PC-9 (cell line): ENCODE data around the gene PRKAG2. TPM values are rescaled to one million over a fixed set of nuclear protein-coding genes. Genes with fewer than 3 reads are reported as not detected.

Experiments used
- BruUV-seq: library from RNA; stranded (reverse); fragments of 400-500 nt; replicated peaks from 2 replicates; lab custom pipeline; 2021; lab: Mats Ljungman, UMichigan
- CTCF ChIA-PET: fragments of 300-600 bp; sonication (Branson Sonifier 250); formaldehyde crosslinking; loops from one replicate; lab custom pipeline; 2022; ENCODE audit warnings: antibody characterized with exemption; lab: Charles Lee
- POLR2A ChIA-PET: fragments of 300-600 bp; sonication (Branson Sonifier 250); formaldehyde crosslinking; loops from one replicate; lab custom pipeline; 2022; ENCODE audit warnings: antibody characterized with exemption; ENCODE audit not compliant: unreplicated experiment; lab: Charles Lee
- DNase-seq, 2 experiments: peaks; one replicate each; pipeline versions ENCODE4 v3.0.0 to v3.0.0-alpha.2; 2015 to 2022; ENCODE audit warnings: mixed read lengths in 1 of 2
- H2AFZ ChIP-seq: fragments of 200-600 bp; sonication (generic); 2 replicates; pipeline ENCODE4 v1.8.1; 2017; ENCODE audit warnings: antibody characterized with exemption
- H3F3A ChIP-seq: fragments of 200-600 bp; sonication (generic); 2 replicates; pipeline ENCODE4 v1.8.1; 2017; ENCODE audit warnings: antibody characterized with exemption, mild to moderate bottlenecking, low read depth; ENCODE audit not compliant: insufficient read depth
- H3K27ac ChIP-seq: fragments of 200-600 bp; sonication (generic); 2 replicates; pipeline ENCODE4 v1.6.1; 2016; ENCODE audit warnings: mixed run types
- H3K27me3 ChIP-seq: fragments of 200-600 bp; sonication (generic); 2 replicates; pipeline ENCODE4 v1.6.1; 2016; ENCODE audit warnings: low read depth, mixed run types; ENCODE audit not compliant: insufficient read depth
- H3K36me3 ChIP-seq: fragments of 200-600 bp; sonication (generic); 2 replicates; pipeline ENCODE4 v1.6.1; 2016; ENCODE audit warnings: low read depth, mixed run types
- H3K4me1 ChIP-seq: fragments of 200-600 bp; sonication (generic); replicated peaks from 2 replicates; pipeline ENCODE4 v1.6.1; 2016; ENCODE audit warnings: mixed run types; ENCODE audit not compliant: insufficient read depth
- H3K4me2 ChIP-seq: fragments of 200-600 bp; sonication (generic); 2 replicates; pipeline ENCODE4 v1.6.1; 2017; ENCODE audit warnings: mixed run types
- H3K4me3 ChIP-seq: fragments of 200-600 bp; sonication (generic); 2 replicates; pipeline ENCODE4 v1.6.1; 2016; ENCODE audit warnings: mixed run types
- H3K79me2 ChIP-seq: fragments of 200-600 bp; sonication (generic); 2 replicates; pipeline ENCODE4 v1.6.1; 2017; ENCODE audit warnings: low read depth, mixed run types
- H3K9me2 ChIP-seq: fragments of 200-600 bp; sonication (generic); 2 replicates; pipeline ENCODE4 v1.8.1; 2017; ENCODE audit warnings: mild to moderate bottlenecking; ENCODE audit not compliant: insufficient read depth
- H3K9me3 ChIP-seq: fragments of 200-600 bp; sonication (generic); 2 replicates; pipeline ENCODE4 v1.8.1; 2016; ENCODE audit warnings: low read depth; ENCODE audit not compliant: insufficient read depth
- H4K20me1 ChIP-seq: fragments of 200-600 bp; sonication (generic); 2 replicates; pipeline ENCODE4 v1.8.1; 2017; ENCODE audit not compliant: insufficient read depth
- EZH2 ChIP-seq: fragments of 200-600 bp; sonication (generic); IDR thresholded peaks from 2 replicates; pipeline ENCODE4 v1.8.0; 2017; ENCODE audit warnings: antibody characterized with exemption, low read depth
- intact Hi-C: fragments of 100-400 bp; cut with micrococcal nuclease; formaldehyde crosslinking; loops from one replicate; pipeline ENCODE4 v1.10.0; 2022; ENCODE audit not compliant: unreplicated experiment
- total RNA-seq: library from RNA; stranded (reverse); gene quantifications from 2 replicates; pipeline ENCODE4 v1.2.3, GENCODE V29; 2021
- TF ChIP-seq, protein P1 (sequence below): fragments of 200-600 bp; sonication (generic); conservative IDR thresholded peaks from 2 replicates; pipeline ENCODE4 v1.6.1; 2017; ENCODE audit warnings: mixed run types, antibody characterized with exemption, mild to moderate bottlenecking, moderate library complexity

PRKAG2 gene
- total RNA-seq, 1 experiment from 2014 or later = 37.3 TPM

GRCh38 chr7:151903249-151904032, 26.5 kb upstream of the PRKAG2 start:
- Histone ChIP-seq H2AFZ (no peak overlapping the region), H4K20me1 (no peaks in the 10 kb centered on the region), H3K79me2 (no peaks in the 10 kb centered on the region), H3K27ac (no peak overlapping the region), H3K4me1 (no peaks in the 10 kb centered on the region), H3F3A (no peaks in the 10 kb centered on the region), H3K4me2 (no peak overlapping the region), H3K9me2 (no peaks in the 10 kb centered on the region), H3K4me3 (no peak overlapping the region), H3K36me3 (no peaks in the 10 kb centered on the region), H3K27me3 (peaks cover 99% of the 10 kb centered on the region), H3K9me3 (peaks cover 3% of the 10 kb centered on the region; the same call in 1 of the 2 replicates)
- CTCF ChIA-PET = no interaction called here
- no TSS peak for BruUV-seq
- intact Hi-C loops = no loop called here
- TF ChIP-seq, protein P1, sequence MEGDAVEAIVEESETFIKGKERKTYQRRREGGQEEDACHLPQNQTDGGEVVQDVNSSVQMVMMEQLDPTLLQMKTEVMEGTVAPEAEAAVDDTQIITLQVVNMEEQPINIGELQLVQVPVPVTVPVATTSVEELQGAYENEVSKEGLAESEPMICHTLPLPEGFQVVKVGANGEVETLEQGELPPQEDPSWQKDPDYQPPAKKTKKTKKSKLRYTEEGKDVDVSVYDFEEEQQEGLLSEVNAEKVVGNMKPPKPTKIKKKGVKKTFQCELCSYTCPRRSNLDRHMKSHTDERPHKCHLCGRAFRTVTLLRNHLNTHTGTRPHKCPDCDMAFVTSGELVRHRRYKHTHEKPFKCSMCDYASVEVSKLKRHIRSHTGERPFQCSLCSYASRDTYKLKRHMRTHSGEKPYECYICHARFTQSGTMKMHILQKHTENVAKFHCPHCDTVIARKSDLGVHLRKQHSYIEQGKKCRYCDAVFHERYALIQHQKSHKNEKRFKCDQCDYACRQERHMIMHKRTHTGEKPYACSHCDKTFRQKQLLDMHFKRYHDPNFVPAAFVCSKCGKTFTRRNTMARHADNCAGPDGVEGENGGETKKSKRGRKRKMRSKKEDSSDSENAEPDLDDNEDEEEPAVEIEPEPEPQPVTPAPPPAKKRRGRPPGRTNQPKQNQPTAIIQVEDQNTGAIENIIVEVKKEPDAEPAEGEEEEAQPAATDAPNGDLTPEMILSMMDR = no peak
- TF ChIP-seq EZH2 = no peak
- DNase-seq = no peak
- POLR2A ChIA-PET = no interaction called here

- Histone ChIP-seq H3K36me3 (no peaks in the 10 kb centered on the region), H3K4me2 (no peak overlapping the region), H3K9me3 (peaks cover 3% of the 10 kb centered on the region; the same call in 1 of the 2 replicates), H3K9me2 (no peaks in the 10 kb centered on the region), H3F3A (no peaks in the 10 kb centered on the region), H3K4me3 (no peak overlapping the region), H3K27ac (no peak overlapping the region), H3K27me3 (peaks cover 98% of the 10 kb centered on the region), H3K79me2 (no peaks in the 10 kb centered on the region), H3K4me1 (no peaks in the 10 kb centered on the region), H2AFZ (no peak overlapping the region), H4K20me1 (no peaks in the 10 kb centered on the region)
- no peak for DNase-seq
- CTCF ChIA-PET = no interaction called here
- POLR2A ChIA-PET = no interaction called here
- intact Hi-C loops = no loop called here
- TF ChIP-seq EZH2 = no peak
- TF ChIP-seq, protein P1 = no peak
- BruUV-seq = no TSS peak
Measured at GRCh38 chr7:151902311-151902710, 25.4 kb upstream of the PRKAG2 start.

GRCh38 chr7:151901828-151902227, 24.9 kb upstream of the PRKAG2 start:
- TF ChIP-seq EZH2 = no peak
- TF ChIP-seq, protein P1 = no peak
- no peaks in the 10 kb centered on the region for H3K4me1 ChIP-seq
- no peaks in the 10 kb centered on the region for H3K36me3 ChIP-seq
- no peak for DNase-seq
- H3K9me3 ChIP-seq = peaks cover 3% of the 10 kb centered on the region; the same call in 1 of the 2 replicates
- no peaks in the 10 kb centered on the region for H3K9me2 ChIP-seq
- POLR2A ChIA-PET = no interaction called here
- no peak overlapping the region for H3K4me3 ChIP-seq
- H4K20me1 ChIP-seq = no peaks in the 10 kb centered on the region
- CTCF ChIA-PET = no interaction called here
- H3F3A ChIP-seq = no peaks in the 10 kb centered on the region
- H3K27me3 ChIP-seq = peaks cover 98% of the 10 kb centered on the region
- H2AFZ ChIP-seq = no peak overlapping the region
- H3K27ac ChIP-seq = no peak overlapping the region
- no peak overlapping the region for H3K4me2 ChIP-seq
- intact Hi-C loops = no loop called here
- no TSS peak for BruUV-seq
- no peaks in the 10 kb centered on the region for H3K79me2 ChIP-seq
